ENCODE measurements around the gene HOXB7. TPM values are rescaled to one million over a fixed set of nuclear protein-coding genes. Genes with fewer than 3 reads are reported as not detected.

HOXB7 gene
- total and polyA plus RNA-seq, 8 donors: 0.35 to 1.3 (median 0.70) TPM; not detected in 2

DNA sequence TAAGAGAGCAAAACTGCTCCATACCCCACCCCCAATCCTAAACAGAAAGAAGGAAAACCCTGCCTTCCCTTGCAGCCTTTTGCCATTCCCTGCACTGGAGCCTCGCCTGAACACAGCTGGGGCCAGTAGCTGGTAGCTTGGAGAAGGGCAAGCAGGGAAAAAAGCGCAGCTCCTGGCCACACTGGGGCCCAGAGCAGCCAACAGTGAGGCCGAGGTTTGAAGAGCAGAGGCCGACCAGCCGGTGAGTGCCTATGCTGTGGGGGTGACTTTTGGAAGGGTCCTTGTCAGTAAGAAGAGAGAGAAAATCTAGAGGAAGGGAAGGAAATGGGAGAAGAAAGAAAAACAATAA is 18.6 kb upstream of the HOXB7 start:
- WGBS, 2 donors: 19 to 24% methylated on average over 5 of the region's 5 CpGs
- Histone ChIP-seq H3K4me3 (no peak overlapping the region), H3K4me1 (peaks cover 8 to 15% (median 12%) of the 10 kb centered on the region in 3 donors), H3K36me3 (no peaks in the 10 kb centered on the region), H3K27me3 (peaks cover 0 to 75% (median 29%) of the 10 kb centered on the region in 4 donors), H3K9me3 (no peaks in the 10 kb centered on the region), H3K27ac (no peak overlapping the region)
- DNase-seq (no peak), ATAC-seq (no peak), FAIRE-seq (no peak)
- intact Hi-C loops (cut with DNase I): no loop called here
- TF ChIP-seq, protein P1, sequence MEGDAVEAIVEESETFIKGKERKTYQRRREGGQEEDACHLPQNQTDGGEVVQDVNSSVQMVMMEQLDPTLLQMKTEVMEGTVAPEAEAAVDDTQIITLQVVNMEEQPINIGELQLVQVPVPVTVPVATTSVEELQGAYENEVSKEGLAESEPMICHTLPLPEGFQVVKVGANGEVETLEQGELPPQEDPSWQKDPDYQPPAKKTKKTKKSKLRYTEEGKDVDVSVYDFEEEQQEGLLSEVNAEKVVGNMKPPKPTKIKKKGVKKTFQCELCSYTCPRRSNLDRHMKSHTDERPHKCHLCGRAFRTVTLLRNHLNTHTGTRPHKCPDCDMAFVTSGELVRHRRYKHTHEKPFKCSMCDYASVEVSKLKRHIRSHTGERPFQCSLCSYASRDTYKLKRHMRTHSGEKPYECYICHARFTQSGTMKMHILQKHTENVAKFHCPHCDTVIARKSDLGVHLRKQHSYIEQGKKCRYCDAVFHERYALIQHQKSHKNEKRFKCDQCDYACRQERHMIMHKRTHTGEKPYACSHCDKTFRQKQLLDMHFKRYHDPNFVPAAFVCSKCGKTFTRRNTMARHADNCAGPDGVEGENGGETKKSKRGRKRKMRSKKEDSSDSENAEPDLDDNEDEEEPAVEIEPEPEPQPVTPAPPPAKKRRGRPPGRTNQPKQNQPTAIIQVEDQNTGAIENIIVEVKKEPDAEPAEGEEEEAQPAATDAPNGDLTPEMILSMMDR (IDR thresholded peaks at IDR 0.05): no peak

DNA sequence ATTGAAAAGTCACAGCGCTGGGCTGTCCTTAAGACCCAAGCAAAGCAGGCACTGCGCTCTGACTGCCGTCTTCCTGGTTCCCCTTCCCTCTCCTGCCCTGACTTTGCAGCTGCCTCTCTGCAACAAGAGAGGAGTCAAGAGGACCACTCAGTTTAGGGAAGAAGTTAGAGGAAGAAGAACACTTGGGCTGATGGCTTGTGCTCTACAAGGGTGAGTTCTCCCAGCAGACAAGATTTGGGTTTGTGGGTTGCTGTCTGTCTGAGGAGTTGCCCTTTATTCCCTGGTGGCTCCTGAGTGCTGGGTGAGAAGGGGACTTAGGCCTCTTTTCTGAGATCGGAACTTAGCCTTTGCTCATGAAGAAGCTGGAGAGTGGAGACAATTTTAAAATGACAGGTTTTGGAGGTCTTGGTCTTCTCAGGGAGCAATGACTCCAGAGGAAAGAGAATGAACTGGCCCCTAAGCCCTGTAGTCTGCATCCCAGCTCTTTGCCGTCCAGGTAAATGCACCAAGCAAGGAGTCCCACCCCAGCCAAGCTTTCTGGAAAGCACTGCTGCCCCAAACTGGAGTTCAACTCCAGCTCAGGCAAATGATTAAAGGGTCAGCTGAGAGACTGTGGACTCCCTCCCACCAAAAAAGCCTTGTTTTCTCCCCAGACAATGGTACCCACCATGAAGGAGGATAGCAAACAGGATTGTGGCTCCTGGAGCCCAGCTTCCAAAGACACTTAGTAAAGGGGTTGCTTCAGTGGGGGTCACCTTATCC is 18.0 kb upstream of the HOXB7 start:
- FAIRE-seq: no peak
- H3K4me1 ChIP-seq: peaks cover 8 to 15% (median 12%) of the 10 kb centered on the region in 3 donors
- no peaks in the 10 kb centered on the region for H3K36me3 ChIP-seq
- intact Hi-C loops (cut with DNase I): no loop called here
- TF ChIP-seq, protein P1 (IDR thresholded peaks at IDR 0.05): no peak
- 19 to 31% methylated on average over 5 of the region's 5 CpGs for WGBS, 2 donors
- no peak overlapping the region for H3K4me3 ChIP-seq
- H3K9me3 ChIP-seq: no peaks in the 10 kb centered on the region
- H3K27me3 ChIP-seq: peaks cover 0 to 75% (median 26%) of the 10 kb centered on the region in 4 donors
- ATAC-seq: no peak
- H3K27ac ChIP-seq: no peak overlapping the region
- DNase-seq: no peak

DNA sequence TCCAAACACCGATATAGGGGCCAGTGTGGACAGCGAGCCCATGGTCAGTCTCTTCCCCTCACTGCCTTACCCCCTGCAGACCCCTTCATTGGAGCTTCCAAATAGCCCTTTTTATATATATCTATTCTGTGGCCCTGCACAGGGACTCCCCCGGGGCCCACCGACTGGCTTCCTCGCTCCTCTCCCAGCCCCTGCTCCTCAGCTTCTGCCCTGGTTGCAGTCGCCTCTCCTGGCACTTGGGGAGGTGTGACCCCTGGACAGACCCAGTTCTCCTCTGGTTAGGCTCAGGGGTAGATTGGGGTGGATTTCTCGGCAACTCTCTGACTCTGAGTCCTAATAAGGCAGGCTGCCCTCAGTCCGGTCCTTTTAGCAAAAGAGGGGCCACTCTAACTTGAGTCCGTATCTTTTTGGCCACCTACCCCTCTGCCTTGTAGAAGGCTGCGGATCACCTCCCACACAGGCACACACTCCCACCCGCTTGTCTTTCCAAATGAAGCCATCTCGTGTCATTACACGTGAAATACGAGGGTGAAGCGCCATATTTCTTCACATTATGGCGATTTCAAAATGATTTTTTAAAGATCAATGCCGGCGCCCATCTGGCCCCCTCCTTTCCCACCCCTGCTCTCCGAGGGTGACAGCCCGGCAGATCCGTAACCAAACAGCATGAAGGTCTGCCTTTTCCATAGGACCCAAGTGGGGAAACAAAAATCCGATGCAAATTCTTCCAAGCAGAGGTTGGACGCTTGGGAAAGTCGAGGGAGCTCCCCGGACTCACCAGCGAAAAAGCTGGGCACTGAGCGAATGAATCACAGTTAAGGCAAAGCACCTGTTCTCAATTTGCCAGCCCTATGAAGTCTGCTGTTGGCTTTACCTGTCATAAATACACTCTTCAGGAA is 17.1 kb upstream of the HOXB7 start:
- Histone ChIP-seq H3K4me1 (peaks cover 8 to 15% (median 12%) of the 10 kb centered on the region in 3 donors), H3K27me3 (peaks cover 0 to 70% (median 25%) of the 10 kb centered on the region in 4 donors), H3K9me3 (no peaks in the 10 kb centered on the region), H3K27ac (no peak overlapping the region), H3K4me3 (no peak overlapping the region), H3K36me3 (no peaks in the 10 kb centered on the region)
- 12 to 13% methylated on average over 27 of the region's 27 CpGs for WGBS, 2 donors
- DNase-seq: no peak
- TF ChIP-seq, protein P1 (IDR thresholded peaks at IDR 0.05): no peak
- intact Hi-C loops (cut with DNase I): no loop called here
- no peak for FAIRE-seq
- no peak for ATAC-seq

DNA sequence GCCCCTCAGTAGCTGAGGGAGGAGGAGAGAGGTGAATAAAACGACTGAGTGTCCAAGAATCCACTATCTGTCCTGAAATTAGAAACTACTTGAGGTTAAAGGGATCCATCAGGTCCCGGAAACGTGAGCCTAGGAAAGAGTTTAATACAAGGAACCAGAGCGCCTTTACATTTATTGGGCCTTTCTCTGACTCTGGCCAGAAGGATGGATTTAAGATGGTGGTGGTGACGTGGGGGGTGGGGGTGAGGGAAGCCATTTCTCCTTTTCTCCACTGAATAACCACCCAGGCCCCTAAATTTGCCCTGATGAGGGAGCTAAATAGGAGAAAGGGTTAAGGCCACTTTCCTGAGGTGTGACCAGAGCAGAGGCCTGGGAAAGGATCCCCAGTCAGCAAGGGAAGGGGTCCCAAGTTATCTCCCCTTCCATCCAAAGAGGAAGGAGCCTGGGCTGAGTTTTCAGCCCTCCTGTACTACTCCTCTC is 16.3 kb upstream of the HOXB7 start:
- Histone ChIP-seq H3K27ac (no peak overlapping the region), H3K27me3 (peaks cover 0 to 68% (median 26%) of the 10 kb centered on the region in 4 donors), H3K4me3 (no peak overlapping the region), H3K9me3 (no peaks in the 10 kb centered on the region), H3K36me3 (no peaks in the 10 kb centered on the region), H3K4me1 (peaks cover 8 to 15% (median 12%) of the 10 kb centered on the region in 3 donors)
- 8 to 11% methylated on average over 5 of the region's 5 CpGs for whole genome bisulfite sequencing, 2 donors
- intact Hi-C loops (cut with DNase I): no loop called here
- ATAC-seq (no peak), DNase-seq (no peak), FAIRE-seq (no peak)
- TF ChIP-seq, protein P1 (IDR thresholded peaks at IDR 0.05): no peak

All from pancreas (tissue), 10 donors.